CD4-positive, alpha-beta T cell treated with Interleukin-10 for 1 hour (primary cell): Measurements from ENCODE around the gene MRC2.

Source experiments
- DNase-seq: peaks from one replicate; pipeline ENCODE4 v3.0.0-alpha.2; 2020

Gene MRC2

GRCh38 chr17:62727916-62728672 lies 100.6 kb downstream of the MRC2 start:
- no peak for DNase-seq

DNA sequence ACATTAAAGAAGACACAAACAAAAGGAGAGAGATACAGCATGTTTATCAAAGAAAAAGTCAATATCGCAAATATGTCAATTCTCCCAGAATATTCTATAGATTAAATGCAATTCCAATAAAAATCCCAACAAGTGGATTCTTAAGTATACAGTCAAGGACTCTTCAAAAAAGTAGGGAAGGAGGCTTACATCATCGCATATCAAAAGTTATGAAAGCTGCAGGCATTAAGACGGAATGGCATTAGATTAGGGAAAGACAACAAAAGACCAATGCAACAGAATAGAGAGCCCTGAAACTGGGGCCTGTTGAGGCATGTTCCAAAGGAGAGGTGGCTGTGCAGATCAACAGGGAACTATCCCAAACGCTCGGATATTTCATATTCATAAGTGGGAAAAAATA lies 104.7 kb downstream of the MRC2 start:
- DNase-seq: no peak

DNA sequence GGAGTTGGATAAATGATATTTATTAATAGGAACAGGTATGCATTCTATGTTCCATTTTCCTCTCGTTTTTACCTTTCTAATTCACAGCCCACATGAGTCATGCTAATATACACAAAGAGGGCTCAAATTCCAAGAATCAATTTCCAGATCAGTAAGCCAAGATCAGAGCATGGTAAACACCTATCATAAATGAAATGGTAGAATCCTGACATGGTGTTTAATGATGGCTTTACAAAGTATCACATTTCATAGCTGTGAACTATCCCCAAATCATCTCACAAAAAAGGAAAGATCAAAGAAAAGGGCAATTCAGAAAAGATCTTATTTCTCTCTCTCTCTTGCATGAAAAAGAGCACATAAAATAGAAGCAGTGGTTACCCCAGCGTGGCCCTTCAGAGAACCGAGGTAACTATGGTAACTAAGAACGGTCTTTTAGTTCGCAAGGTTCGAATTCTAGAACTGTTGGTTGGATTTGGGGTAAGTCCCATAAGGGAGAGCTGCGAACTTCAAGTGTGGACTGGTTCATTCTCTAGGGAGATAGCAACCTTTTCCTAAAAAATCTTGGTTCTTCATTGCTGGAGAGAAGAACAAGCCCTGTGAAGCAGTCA lies 107.7 kb downstream of the MRC2 start:
- DNase-seq: no peak

GRCh38 chr17:62737513-62737912 lies 110.0 kb downstream of the MRC2 start:
- no peak for DNase-seq

DNA sequence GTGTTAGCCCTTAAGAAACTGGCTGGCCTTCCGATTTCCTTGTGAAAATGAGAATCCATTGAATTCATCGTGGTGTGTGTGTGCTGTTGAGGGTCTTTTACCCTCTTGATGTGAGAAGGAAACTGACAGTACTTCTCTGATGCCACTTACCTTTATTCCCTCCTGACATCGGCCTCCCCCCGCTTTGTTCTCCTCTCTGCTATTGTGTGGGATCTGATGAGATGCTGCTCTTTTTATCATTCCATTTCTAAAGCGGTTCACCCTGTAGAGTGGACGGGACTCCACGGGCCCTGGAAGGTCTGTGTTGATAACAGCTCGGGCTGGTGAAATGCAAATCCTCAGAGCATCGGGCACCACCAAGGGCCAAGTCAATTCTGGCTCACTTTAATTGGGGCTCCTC lies 110.8 kb downstream of the MRC2 start:
- no peak for DNase-seq

- DNase-seq: no peak
Measured at GRCh38 chr17:62739645-62740388, 112.3 kb downstream of the MRC2 start.

- no peak for DNase-seq
Measured at GRCh38 chr17:62741290-62741689, 113.8 kb downstream of the MRC2 start.
